IMR-90 (cell line): ENCODE data around the gene IL17F. TPM values are rescaled to one million over a fixed set of nuclear protein-coding genes. Genes with fewer than 3 reads are reported as not detected.

ENCODE experiments used
- ATAC-seq: fragments of 200-7000 bp; cut with Tn5 transposase; 2 replicates; pipeline ENCODE4 v1.9.1; 2020; ENCODE audit warnings: low read depth, mild to moderate bottlenecking, moderate library complexity
- BruUV-seq: library from RNA; stranded (reverse); fragments of 400-500 nt; replicated peaks from 2 replicates; lab custom pipeline; 2021; lab: Mats Ljungman, UMichigan
- CTCF ChIA-PET: fragments of 300-600 bp; formaldehyde crosslinking; extraction: SDS; loops from one replicate; lab custom pipeline; 2021; ENCODE audit warnings: antibody characterized with exemption; lab: Yijun Ruan, JAX
- POLR2A ChIA-PET: fragments of 300-600 bp; sonication (Branson Sonifier 250); formaldehyde crosslinking; loops from one replicate; lab custom pipeline; 2022; ENCODE audit warnings: antibody characterized with exemption; ENCODE audit not compliant: unreplicated experiment; lab: Charles Lee
- DNase-seq: peaks from one replicate; pipeline ENCODE4 v3.0.0; 2013
- H2AFZ ChIP-seq: replicated peaks from 2 replicates; pipeline ENCODE3; 2013; ENCODE audit warnings: low read length, mild to moderate bottlenecking; ENCODE audit not compliant: poor library complexity
- H2AK5ac ChIP-seq: 2 replicates; pipeline ENCODE4 v1.6.1; 2013; ENCODE audit warnings: low read depth, low read length, inconsistent platforms
- H2AK9ac ChIP-seq: replicated peaks from 2 replicates; pipeline ENCODE3; 2013; ENCODE audit warnings: mild to moderate bottlenecking, low read depth, low read length, moderate library complexity; ENCODE audit not compliant: poor library complexity
- H2BK120ac ChIP-seq: 2 replicates; pipeline ENCODE4 v1.6.1; 2013; ENCODE audit warnings: low read depth, low read length, inconsistent platforms
- H2BK15ac ChIP-seq: 3 replicates; pipeline ENCODE4 v1.6.1; 2013; ENCODE audit warnings: low read depth, low read length, inconsistent platforms
- H2BK20ac ChIP-seq: 2 replicates; pipeline ENCODE4 v1.6.1; 2013; ENCODE audit warnings: low read depth, mild to moderate bottlenecking, inconsistent platforms, low read length, moderate library complexity
- H2BK5ac ChIP-seq: 2 replicates; pipeline ENCODE4 v1.6.1; 2013; ENCODE audit warnings: mild to moderate bottlenecking, low read depth, low read length, inconsistent platforms; ENCODE audit not compliant: poor library complexity, severe bottlenecking
- H3K14ac ChIP-seq: replicated peaks from 2 replicates; pipeline ENCODE4 v1.6.1; 2013; ENCODE audit warnings: low read depth, low read length, inconsistent platforms
- H3K18ac ChIP-seq: 2 replicates; pipeline ENCODE4 v1.6.1; 2013; ENCODE audit warnings: low read depth, low read length, control low read depth
- H3K23ac ChIP-seq: 2 replicates; pipeline ENCODE4 v1.6.1; 2013; ENCODE audit warnings: low read depth, low read length, inconsistent platforms
- H3K27ac ChIP-seq: 2 replicates; pipeline ENCODE4 v1.5.1; 2013; ENCODE audit warnings: mild to moderate bottlenecking, control low read depth, low read length; ENCODE audit not compliant: insufficient read depth
- H3K27me3 ChIP-seq: 2 replicates; pipeline ENCODE4 v1.6.1; 2013; ENCODE audit warnings: low read length; ENCODE audit not compliant: control insufficient read depth, insufficient read depth
- H3K36me3 ChIP-seq: 2 replicates; pipeline ENCODE4 v1.6.1; 2013; ENCODE audit warnings: low read length, mixed read lengths; ENCODE audit not compliant: control insufficient read depth, insufficient read depth
- H3K4ac ChIP-seq: 2 replicates; pipeline ENCODE4 v1.6.1; 2013; ENCODE audit warnings: low read depth, low read length, inconsistent platforms
- H3K4me1 ChIP-seq: 2 replicates; pipeline ENCODE4 v1.6.1; 2013; ENCODE audit warnings: low read length, mixed read lengths; ENCODE audit not compliant: control insufficient read depth, insufficient read depth
- H3K4me2 ChIP-seq: 2 replicates; pipeline ENCODE4 v1.6.1; 2013; ENCODE audit warnings: low read depth, mild to moderate bottlenecking, control low read depth, low read length, moderate library complexity
- H3K4me3 ChIP-seq: 2 replicates; pipeline ENCODE4 v1.5.1; 2013; ENCODE audit warnings: low read depth, mild to moderate bottlenecking, control low read depth, low read length, moderate library complexity; ENCODE audit not compliant: insufficient read depth
- H3K56ac ChIP-seq: 2 replicates; pipeline ENCODE4 v1.6.1; 2013; ENCODE audit warnings: low read length, inconsistent platforms; ENCODE audit not compliant: insufficient read depth; ENCODE audit errors: extremely low read depth
- H3K79me1 ChIP-seq, 2 experiments: 2 replicates each; pipeline ENCODE4 v1.6.1; 2013; ENCODE audit warnings: low read length in 2 of 2, inconsistent platforms in 1 of 2, low read depth in 1 of 2
- H3K9ac ChIP-seq: 2 replicates; pipeline ENCODE4 v1.6.1; 2013; ENCODE audit warnings: low read depth, low read length, control low read depth
- H3K9me1 ChIP-seq: 2 replicates; pipeline ENCODE4 v1.6.1; 2013; ENCODE audit warnings: low read length, inconsistent platforms; ENCODE audit not compliant: insufficient read depth
- H3K9me3 ChIP-seq: 2 replicates; pipeline ENCODE4 v1.6.1; 2013; ENCODE audit warnings: low read length; ENCODE audit not compliant: control insufficient read depth, insufficient read depth
- H4K20me1 ChIP-seq: 2 replicates; pipeline ENCODE4 v1.6.1; 2013; ENCODE audit warnings: low read length, inconsistent platforms; ENCODE audit not compliant: insufficient read depth
- H4K5ac ChIP-seq: 2 replicates; pipeline ENCODE4 v1.6.1; 2013; ENCODE audit warnings: mild to moderate bottlenecking, low read depth, low read length, control low read depth
- H4K8ac ChIP-seq, 2 experiments: 2 replicates each; pipeline ENCODE4 v1.6.1; 2013; ENCODE audit warnings: low read depth in 2 of 2, low read length in 2 of 2, control low read depth in 1 of 2, inconsistent platforms in 1 of 2
- H4K91ac ChIP-seq: 2 replicates; pipeline ENCODE4 v1.6.1; 2013; ENCODE audit warnings: low read depth, low read length, inconsistent platforms; ENCODE audit not compliant: insufficient read depth
- BHLHE40 ChIP-seq: fragments of 150-350 bp; IDR thresholded peaks from 2 replicates; pipeline ENCODE4 v1.6.1; 2016; ENCODE audit warnings: mild to moderate bottlenecking, low read depth, low read length
- CEBPB ChIP-seq: IDR thresholded peaks from 2 replicates; pipeline ENCODE4 v1.6.1; 2012; ENCODE audit warnings: low read depth, low read length, improper control_type of control experiment
- CHD1 ChIP-seq: IDR thresholded peaks from 2 replicates; pipeline ENCODE4 v1.6.1; 2012; ENCODE audit warnings: low read depth, low read length, improper control_type of control experiment
- FOS ChIP-seq: fragments of 150-350 bp; IDR thresholded peaks from 2 replicates; pipeline ENCODE4 v1.6.1; 2016; ENCODE audit warnings: low read depth, low read length
- MAFK ChIP-seq: IDR thresholded peaks from 2 replicates; pipeline ENCODE4 v1.6.1; 2012; ENCODE audit warnings: low read depth, low read length, improper control_type of control experiment
- MAZ ChIP-seq: IDR thresholded peaks from 2 replicates; pipeline ENCODE4 v1.6.1; 2012; ENCODE audit warnings: low read depth, mild to moderate bottlenecking, low read length, improper control_type of control experiment, moderate library complexity, borderline replicate concordance
- MXI1 ChIP-seq: IDR thresholded peaks from 2 replicates; pipeline ENCODE4 v1.6.1; 2012; ENCODE audit warnings: low read depth, mild to moderate bottlenecking, low read length, moderate library complexity, borderline replicate concordance
- NFE2L2 ChIP-seq: fragments of 150-350 bp; IDR thresholded peaks from 2 replicates; pipeline ENCODE4 v1.6.1; 2016; ENCODE audit warnings: low read depth, mild to moderate bottlenecking, low read length
- POLR2A ChIP-seq: IDR thresholded peaks from 2 replicates; pipeline ENCODE4 v1.6.1; 2012; ENCODE audit warnings: mild to moderate bottlenecking, low read depth, low read length
- RAD21 ChIP-seq: IDR thresholded peaks from 2 replicates; pipeline ENCODE4 v1.6.1; 2012; ENCODE audit warnings: low read length, improper control_type of control experiment
- RCOR1 ChIP-seq: IDR thresholded peaks from 2 replicates; pipeline ENCODE4 v1.6.1; 2012; ENCODE audit warnings: mild to moderate bottlenecking, low read length, improper control_type of control experiment; ENCODE audit not compliant: insufficient replicate concordance
- RFX5 ChIP-seq: IDR thresholded peaks from 2 replicates; pipeline ENCODE4 v1.8.0; 2012; ENCODE audit warnings: low read depth, mild to moderate bottlenecking, low read length, moderate library complexity
- SMC3 ChIP-seq: fragments of 150-350 bp; IDR thresholded peaks from 2 replicates; pipeline ENCODE4 v1.6.1; 2016; ENCODE audit warnings: low read depth, mild to moderate bottlenecking, antibody characterized with exemption, low read length, moderate library complexity
- WGBS, 2 experiments: methylation state at CpG; one replicate each; pipeline versions ENCODE4 v1.1.5 to v1.1.7; 2013; ENCODE audit warnings: missing lambda C conversion rate in 2 of 2; ENCODE audit not compliant: insufficient read length in 1 of 2; ENCODE audit errors: extremely low coverage in 2 of 2; 5-methylcytosine and 5-hydroxymethylcytosine counted together
- dilution Hi-C: fragments of 300-500 bp; cut with HindIII; formaldehyde crosslinking; loops from one replicate; pipeline ENCODE4 v1.14.3; 2018; ENCODE audit warnings: low sequenced_read_pairs; ENCODE audit not compliant: unreplicated experiment
- in situ Hi-C: fragments of 300-500 bp; cut with MboI; formaldehyde crosslinking; loops from 3 replicates; pipeline ENCODE4 v1.14.3; 2019; ENCODE audit warnings: low sequenced_read_pairs, inconsistent platforms, mixed read lengths
- intact Hi-C: fragments of 100-400 bp; cut with micrococcal nuclease; formaldehyde crosslinking; loops from 2 replicates; pipeline ENCODE4 v1.10.0; 2022
- polyA plus RNA-seq, 3 experiments: library from polyadenylated mRNA; depleted of rRNA; stranded (reverse); fragments of >200 nt; gene quantifications; 2 replicates each; pipeline ENCODE4 v1.2.3, GENCODE V29; 2012; ENCODE audit warnings: low replicate concordance in 1 of 3
- total RNA-seq: library from RNA; depleted of rRNA; stranded (reverse); fragments of >200 nt; gene quantifications from 2 replicates; pipeline ENCODE4 v1.2.3, GENCODE V29; 2012
- TF ChIP-seq, protein P1 (sequence below): fragments of 150-350 bp; IDR thresholded peaks from 2 replicates; pipeline ENCODE4 v1.6.1; 2016; ENCODE audit warnings: low read depth, mild to moderate bottlenecking, low read length, moderate library complexity, borderline replicate concordance
- TF ChIP-seq, protein P2 (sequence below): conservative IDR thresholded peaks from 2 replicates; pipeline ENCODE4 v1.5.1; 2012; ENCODE audit warnings: mild to moderate bottlenecking, low read depth, low read length, improper control_type of control experiment
- TF ChIP-seq, protein P3 (sequence below): fragments of 150-350 bp; IDR thresholded peaks from 2 replicates; pipeline ENCODE4 v1.6.1; 2017; ENCODE audit warnings: mild to moderate bottlenecking, antibody characterized with exemption, low read length, low read depth

The IL17F gene
- total and polyA plus RNA-seq, 2 of the 4 experiments (the other 2 are of a cell fraction) = not detected

DNA sequence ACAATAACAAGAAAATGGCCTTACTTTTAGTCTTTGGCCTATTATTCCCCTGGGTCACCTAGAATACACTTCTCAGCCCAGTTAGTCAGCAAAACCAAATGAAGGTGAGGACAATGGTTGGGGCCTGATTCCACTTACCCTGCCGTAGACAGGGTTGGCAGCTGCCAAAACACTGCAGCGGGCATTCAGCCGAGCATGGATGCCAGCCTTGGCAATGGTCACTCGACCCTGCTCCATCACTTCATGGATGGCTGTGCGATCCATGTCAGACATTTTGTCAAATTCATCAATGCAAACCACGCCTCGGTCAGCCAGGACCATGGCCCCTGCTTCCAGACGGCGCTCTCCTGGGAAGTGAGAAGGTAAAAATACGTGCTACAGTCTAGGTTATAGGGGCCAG is 31.8 kb upstream of the IL17F start:
- CTCF ChIA-PET = no interaction called here

More for the DNA sequence above, 31.8 kb upstream of the IL17F start:
- Histone ChIP-seq H3K4ac (no peak overlapping the region), H3K79me1 (peaks cover 6 to 8% of the 10 kb centered on the region in 2 experiments; a peak in 3 of 4 replicates), H2BK20ac (no peak overlapping the region), H3K4me1 (peaks cover 3% of the 10 kb centered on the region; the same call in 1 of the 2 replicates), H4K8ac (no peak overlapping the region), H3K27me3 (no peaks in the 10 kb centered on the region), H3K9me3 (no peaks in the 10 kb centered on the region), H2AFZ (no peak overlapping the region), H3K56ac (no peak overlapping the region), H3K18ac (no peak overlapping the region), H3K23ac (no peak overlapping the region), H3K4me2 (no peak overlapping the region), H3K36me3 (peaks cover 26% of the 10 kb centered on the region), H2AK9ac (no peak overlapping the region), H3K9ac (no peak overlapping the region), H2AK5ac (no peak overlapping the region), H3K9me1 (peaks cover 4% of the 10 kb centered on the region; the same call in 1 of the 2 replicates), H4K20me1 (no peaks in the 10 kb centered on the region), H4K5ac (no peak overlapping the region), H4K91ac (no peak overlapping the region), H2BK5ac (no peak overlapping the region), H2BK15ac (no peak overlapping the region), H3K4me3 (no peak overlapping the region), H2BK120ac (no peak overlapping the region), H3K27ac (no peak overlapping the region), H3K14ac (no peak overlapping the region)
- POLR2A ChIA-PET = no interaction called here
- no peak for TF ChIP-seq MXI1
- TF ChIP-seq CHD1 = no peak
- TF ChIP-seq RFX5 = no peak
- no peak for TF ChIP-seq RAD21
- TF ChIP-seq, protein P1, sequence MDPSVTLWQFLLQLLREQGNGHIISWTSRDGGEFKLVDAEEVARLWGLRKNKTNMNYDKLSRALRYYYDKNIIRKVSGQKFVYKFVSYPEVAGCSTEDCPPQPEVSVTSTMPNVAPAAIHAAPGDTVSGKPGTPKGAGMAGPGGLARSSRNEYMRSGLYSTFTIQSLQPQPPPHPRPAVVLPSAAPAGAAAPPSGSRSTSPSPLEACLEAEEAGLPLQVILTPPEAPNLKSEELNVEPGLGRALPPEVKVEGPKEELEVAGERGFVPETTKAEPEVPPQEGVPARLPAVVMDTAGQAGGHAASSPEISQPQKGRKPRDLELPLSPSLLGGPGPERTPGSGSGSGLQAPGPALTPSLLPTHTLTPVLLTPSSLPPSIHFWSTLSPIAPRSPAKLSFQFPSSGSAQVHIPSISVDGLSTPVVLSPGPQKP = no peak
- TF ChIP-seq FOS = no peak
- no peak for TF ChIP-seq CEBPB
- TF ChIP-seq NFE2L2 = no peak
- TF ChIP-seq SMC3 = no peak
- TF ChIP-seq BHLHE40 = no peak
- no peak for TF ChIP-seq MAFK
- no peak for TF ChIP-seq POLR2A
- TF ChIP-seq, protein P2, sequence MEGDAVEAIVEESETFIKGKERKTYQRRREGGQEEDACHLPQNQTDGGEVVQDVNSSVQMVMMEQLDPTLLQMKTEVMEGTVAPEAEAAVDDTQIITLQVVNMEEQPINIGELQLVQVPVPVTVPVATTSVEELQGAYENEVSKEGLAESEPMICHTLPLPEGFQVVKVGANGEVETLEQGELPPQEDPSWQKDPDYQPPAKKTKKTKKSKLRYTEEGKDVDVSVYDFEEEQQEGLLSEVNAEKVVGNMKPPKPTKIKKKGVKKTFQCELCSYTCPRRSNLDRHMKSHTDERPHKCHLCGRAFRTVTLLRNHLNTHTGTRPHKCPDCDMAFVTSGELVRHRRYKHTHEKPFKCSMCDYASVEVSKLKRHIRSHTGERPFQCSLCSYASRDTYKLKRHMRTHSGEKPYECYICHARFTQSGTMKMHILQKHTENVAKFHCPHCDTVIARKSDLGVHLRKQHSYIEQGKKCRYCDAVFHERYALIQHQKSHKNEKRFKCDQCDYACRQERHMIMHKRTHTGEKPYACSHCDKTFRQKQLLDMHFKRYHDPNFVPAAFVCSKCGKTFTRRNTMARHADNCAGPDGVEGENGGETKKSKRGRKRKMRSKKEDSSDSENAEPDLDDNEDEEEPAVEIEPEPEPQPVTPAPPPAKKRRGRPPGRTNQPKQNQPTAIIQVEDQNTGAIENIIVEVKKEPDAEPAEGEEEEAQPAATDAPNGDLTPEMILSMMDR = no peak
- TF ChIP-seq, protein P3, sequence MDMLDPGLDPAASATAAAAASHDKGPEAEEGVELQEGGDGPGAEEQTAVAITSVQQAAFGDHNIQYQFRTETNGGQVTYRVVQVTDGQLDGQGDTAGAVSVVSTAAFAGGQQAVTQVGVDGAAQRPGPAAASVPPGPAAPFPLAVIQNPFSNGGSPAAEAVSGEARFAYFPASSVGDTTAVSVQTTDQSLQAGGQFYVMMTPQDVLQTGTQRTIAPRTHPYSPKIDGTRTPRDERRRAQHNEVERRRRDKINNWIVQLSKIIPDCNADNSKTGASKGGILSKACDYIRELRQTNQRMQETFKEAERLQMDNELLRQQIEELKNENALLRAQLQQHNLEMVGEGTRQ = no peak
- no peak for TF ChIP-seq MAZ
- TF ChIP-seq RCOR1 = no peak
- in situ Hi-C loops (no loop called here), intact Hi-C loops (no loop called here), dilution Hi-C loops (no loop called here)
- BruUV-seq = no TSS peak
- no CpG with 5 or more reads among the region's 10 CpGs for WGBS, 2 experiments
- ATAC-seq (no peak), DNase-seq (no peak)
